ENCODE measurements around the gene NFIA.

The NFIA gene

DNA sequence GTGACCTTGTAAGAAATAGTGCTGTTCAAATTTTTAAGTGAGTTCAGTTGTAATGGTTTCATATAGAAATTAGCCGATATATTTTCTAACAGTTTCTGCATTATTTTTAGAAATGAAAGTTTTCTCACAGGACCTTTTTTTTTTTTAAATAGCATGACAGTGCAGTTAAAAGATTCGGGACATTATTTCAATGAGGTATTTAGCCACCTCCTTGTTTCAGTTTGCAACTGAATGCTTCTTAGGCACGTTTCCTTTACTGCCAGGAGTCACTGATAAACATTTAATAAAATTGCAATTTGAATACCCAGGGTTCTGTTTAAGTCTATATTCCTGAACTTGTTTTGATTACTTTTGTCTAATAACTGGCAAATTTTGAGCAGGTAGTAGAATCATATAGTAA lies 337.9 kb downstream of the NFIA start:
- DNase-seq = no peak

DNA sequence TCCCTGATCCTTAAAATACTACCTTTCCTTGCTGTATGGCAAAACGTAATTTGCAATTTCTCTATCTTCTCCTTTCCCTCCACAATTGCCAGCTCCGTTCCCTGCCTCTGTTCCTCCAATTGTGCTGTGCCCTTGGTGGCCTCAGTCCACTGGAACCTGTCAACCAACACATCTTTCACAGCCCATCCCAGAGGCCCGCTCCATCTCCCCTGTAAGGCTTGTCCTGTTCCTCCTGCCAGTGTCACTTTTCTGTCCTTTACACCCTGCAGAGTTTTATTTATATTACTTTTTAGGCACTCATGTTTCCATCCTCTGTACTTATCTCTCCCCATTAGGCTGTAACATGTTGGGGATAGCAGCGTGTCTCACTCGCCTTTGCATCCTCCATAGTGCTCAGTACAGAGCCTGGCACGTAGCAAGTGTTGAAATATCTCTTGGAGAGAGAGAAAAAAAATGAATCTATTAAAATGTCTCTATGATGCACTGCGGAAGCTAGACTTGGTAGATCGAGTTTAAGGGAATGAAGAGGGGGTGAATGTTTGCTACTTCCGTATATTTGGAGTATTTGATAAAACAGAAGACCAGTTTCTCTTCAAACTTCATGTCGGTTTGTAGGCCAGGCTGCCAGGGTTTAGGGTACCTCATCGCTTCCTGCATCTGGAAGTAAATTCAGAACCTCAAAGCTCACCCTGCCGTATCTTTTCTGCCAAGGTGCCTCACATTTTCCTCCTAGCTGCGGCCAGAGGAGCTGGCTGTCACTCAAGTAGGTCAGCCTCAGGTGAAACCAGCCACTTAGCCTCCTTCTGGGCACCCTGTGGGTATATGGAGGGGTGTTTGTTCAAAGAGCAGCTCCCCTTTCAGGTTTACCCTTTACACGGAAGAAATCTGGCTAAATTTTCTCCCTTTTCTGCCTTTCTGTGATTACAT lies 338.8 kb downstream of the NFIA start:
- no peak for DNase-seq

- DNase-seq = no peak
Measured at GRCh38 chr1:61423643-61424042, 341.3 kb downstream of the NFIA start.

GRCh38 chr1:61424382-61424781 lies 342.0 kb downstream of the NFIA start:
- no peak for DNase-seq

GRCh38 chr1:61425040-61425439 lies 342.7 kb downstream of the NFIA start:
- no peak for DNase-seq

- no peak for DNase-seq
Measured at GRCh38 chr1:61426254-61426653, 343.9 kb downstream of the NFIA start.

DNA sequence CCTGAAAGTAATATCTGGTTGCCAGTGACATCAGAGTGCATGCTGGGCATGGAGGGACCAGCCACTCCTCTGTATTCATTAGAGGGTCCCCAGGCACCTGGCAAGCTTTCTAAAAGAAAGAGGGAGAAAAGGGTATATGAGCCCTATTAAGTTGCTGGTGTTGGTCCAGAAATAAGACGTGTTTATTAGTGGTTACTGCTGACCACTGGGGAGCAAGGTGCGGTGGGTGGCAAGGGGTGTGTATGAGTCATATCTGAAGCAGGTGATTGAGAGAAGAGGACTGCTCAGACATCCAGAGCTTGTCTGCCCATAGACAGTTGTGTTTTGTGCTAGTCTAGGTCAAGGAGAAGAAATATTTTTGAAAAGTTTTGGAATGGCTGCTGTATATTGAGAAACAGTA lies 344.5 kb downstream of the NFIA start:
- no peak for DNase-seq

GRCh38 chr1:61427510-61427909 lies 345.1 kb downstream of the NFIA start:
- DNase-seq = no peak

DNA sequence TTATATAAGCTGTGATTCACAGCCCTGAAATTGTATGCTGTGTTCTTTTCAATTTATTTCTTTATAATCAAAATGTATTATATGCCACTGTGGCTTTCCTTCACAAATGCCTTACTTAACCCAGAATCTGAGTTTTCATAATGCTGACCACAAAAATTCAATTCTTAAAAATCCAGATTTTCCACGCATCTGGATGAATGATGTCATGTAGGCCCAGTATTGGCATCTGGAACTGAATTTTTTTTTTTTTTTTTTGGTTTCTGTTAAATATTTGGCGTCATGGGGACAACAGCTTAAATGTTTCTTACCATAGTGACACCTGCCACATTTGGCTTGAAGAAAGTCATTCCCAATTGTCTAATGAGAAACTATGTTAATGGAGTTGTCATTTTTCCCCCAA lies 345.8 kb downstream of the NFIA start:
- DNase-seq = no peak

DNA sequence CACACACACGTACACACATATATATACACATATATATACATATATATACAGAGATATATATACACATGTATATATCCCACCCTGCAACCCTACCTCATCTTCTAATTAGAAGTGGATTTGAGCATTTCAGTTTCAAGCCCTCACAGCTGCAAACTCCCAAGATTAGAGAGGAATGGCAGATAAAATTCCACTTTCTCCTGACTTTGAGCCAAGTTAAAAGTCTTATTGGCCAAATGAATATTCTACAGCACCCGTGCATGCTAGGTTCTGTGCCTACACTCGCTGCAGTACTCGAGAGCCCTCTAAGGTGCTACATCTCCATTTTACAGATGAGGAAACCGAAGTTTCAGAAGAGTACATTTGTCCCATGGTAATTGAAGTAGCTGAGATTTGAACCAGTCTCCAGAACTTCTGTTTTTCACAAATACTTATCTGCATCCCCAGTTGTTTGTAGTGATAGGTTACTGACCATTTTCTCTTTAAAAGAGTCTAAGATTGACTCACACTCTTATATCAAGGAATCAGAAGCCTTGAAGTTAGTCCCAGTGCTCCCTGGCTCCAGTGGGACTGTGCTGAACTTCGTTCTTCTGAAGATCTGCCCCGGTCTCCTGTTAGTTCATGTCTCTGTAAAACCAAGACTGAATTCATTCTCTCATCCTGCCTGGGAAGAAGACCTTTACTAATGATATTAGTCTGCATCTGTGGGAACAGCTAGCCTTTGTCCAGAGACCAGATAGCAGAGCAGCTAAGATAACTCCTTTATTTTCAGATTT lies 350.4 kb downstream of the NFIA start:
- peak; percentile 16 for DNase-seq

- DNase-seq = no peak
Measured at GRCh38 chr1:61433646-61434045, 351.3 kb downstream of the NFIA start.

DNA sequence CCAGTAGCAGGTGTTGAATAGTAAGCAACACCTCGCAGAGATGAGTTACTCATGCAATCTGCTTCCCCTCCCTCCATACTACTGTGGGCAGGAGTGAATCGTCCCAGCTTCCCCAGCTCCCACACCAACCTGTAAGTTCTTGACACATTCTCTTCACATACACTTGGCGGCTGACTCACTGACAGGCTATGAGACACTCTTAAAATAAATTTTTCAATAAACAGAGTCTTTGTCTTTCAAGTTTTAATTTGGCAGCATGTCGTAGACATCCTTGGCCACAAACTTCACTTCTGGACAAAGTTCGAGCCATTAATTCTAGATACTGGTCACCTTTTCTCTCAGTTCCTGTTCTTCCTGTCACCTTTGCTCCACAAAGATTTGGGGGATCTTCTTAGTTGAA lies 351.9 kb downstream of the NFIA start:
- no peak for DNase-seq

DNA sequence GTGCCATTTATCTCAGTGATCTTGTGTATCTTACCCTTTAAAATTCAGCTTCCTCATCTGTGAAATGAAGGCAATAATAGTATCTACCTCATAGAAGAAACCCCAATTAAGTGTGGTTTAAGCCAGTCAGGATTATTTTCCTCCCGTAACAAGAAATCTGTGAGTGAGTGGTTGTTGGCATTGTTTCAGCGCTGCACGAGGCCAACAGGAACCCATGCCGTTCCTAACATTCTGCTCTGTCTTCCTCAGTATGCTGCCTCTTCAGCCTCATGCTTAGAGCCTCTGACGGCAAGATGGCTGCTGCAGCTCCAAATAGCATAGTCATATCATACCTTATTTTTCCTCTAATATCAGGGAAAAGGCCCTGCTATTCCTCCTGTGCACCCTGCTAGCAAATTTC lies 352.9 kb downstream of the NFIA start:
- DNase-seq = no peak

DNA sequence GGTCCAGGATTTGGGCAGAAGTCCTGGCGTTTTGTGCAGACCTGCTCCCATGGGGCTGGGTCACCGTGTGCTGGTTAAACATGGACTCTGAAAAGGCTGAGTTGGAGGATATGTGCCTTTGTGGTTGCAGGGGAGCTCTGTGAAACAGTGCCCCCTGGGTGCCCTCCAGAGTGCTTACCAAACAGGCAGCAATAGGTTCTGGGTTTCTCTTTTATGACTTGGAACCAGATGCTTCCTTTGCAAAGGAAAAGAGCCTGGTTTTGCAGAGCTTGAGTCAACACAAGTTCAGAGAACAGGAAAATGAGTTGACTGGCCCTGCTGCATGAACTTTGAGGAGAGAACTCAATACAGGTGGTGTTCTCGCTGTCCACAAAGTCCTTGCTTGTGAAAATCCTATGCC lies 353.7 kb downstream of the NFIA start:
- peak; percentile 7 for DNase-seq

- DNase-seq = no peak
Measured at GRCh38 chr1:61436491-61437120, 354.2 kb downstream of the NFIA start.

- DNase-seq = no peak
Measured at GRCh38 chr1:61439234-61439633, 356.9 kb downstream of the NFIA start.

GRCh38 chr1:61441723-61442262 lies 359.4 kb downstream of the NFIA start:
- DNase-seq = peak; percentile 23

DNA sequence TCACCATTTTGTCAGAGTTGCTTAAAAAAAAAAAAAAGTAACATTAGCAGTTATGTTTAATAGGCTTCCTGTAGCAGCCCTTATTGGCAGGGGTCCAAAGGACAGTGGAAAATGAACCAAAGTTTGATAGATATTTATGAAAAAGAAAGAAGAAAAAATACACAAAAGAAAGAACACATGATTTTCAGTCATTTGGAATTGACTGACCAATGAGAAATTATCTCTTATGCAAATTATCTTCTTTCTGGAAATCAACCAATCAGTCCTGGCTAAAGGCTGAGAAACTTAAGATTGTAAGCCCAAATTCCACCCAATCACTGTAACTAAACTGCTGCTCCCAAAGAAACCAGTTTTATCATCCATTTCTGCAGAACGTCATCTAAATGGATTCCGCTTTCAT lies 360.2 kb downstream of the NFIA start:
- no peak for DNase-seq

- DNase-seq = no peak
Measured at GRCh38 chr1:61444288-61444687, 361.9 kb downstream of the NFIA start.

GRCh38 chr1:61445269-61445825 lies 363.0 kb downstream of the NFIA start:
- DNase-seq = no peak

- no peak for DNase-seq
Measured at GRCh38 chr1:61446531-61446991, 364.2 kb downstream of the NFIA start.

- DNase-seq = no peak
Measured at GRCh38 chr1:61447106-61447967, 365.0 kb downstream of the NFIA start.

Measured in OCI-M1 (cell line).